CD4-positive, CD25-positive, alpha-beta regulatory T cell (primary cell): Measurements from ENCODE around the gene CRB1. TPM values are rescaled to one million over a fixed set of nuclear protein-coding genes. Genes with fewer than 3 reads are reported as not detected.

ENCODE experiments used
- ATAC-seq, 2 donors: fragments of 150-1000 bp; cut with Tn5 transposase; one replicate each; pipeline ENCODE4 v1.10.0; 2021; ENCODE audit warnings: low read depth in 2 of 2, moderate number of reproducible peaks in 2 of 2, moderate library complexity in 1 of 2
- DNase-seq, 3 donors: peaks; one replicate each; pipeline versions ENCODE4 v3.0.0 to v3.0.0-alpha.2; 2012 to 2022; ENCODE audit warnings: mixed read lengths in 1 of 3
- H3K27ac ChIP-seq: one replicate; pipeline ENCODE4 v1.7.0; 2013; ENCODE audit warnings: mild to moderate bottlenecking, low read length; ENCODE audit not compliant: insufficient read depth, poor library complexity, severe bottlenecking
- H3K27me3 ChIP-seq: one replicate; pipeline ENCODE4 v1.7.0; 2013; ENCODE audit warnings: low read length; ENCODE audit not compliant: control insufficient read depth, insufficient read depth
- H3K36me3 ChIP-seq: one replicate; pipeline ENCODE4 v1.7.0; 2013; ENCODE audit warnings: mild to moderate bottlenecking, low read length, moderate library complexity; ENCODE audit not compliant: control insufficient read depth, insufficient read depth
- H3K4me1 ChIP-seq: 2 replicates; pipeline ENCODE4 v1.7.0; 2013; ENCODE audit warnings: mild to moderate bottlenecking, low read length; ENCODE audit not compliant: insufficient read depth, control insufficient read depth, poor library complexity, severe bottlenecking
- H3K4me3 ChIP-seq: one replicate; pipeline ENCODE4 v1.7.0; 2013; ENCODE audit warnings: low read depth, mild to moderate bottlenecking, low read length, moderate library complexity
- H3K9me3 ChIP-seq, 2 experiments: 1 replicate in 1 of 2; 2 replicates in 1 of 2; pipeline ENCODE4 v1.7.0; 2013; ENCODE audit warnings: low read length in 2 of 2, mild to moderate bottlenecking in 1 of 2, moderate library complexity in 1 of 2; ENCODE audit not compliant: control insufficient read depth in 2 of 2
- H3K27ac Mint-ChIP-seq, 3 donors: one replicate each; pipeline ENCODE4 v1.8.0; 2020 to 2022; ENCODE audit warnings: mild to moderate bottlenecking in 3 of 3, mixed read lengths in 3 of 3, moderate library complexity in 2 of 3
- H3K27me3 Mint-ChIP-seq: one replicate; pipeline ENCODE4 v1.8.0; 2022; ENCODE audit warnings: mild to moderate bottlenecking, mixed read lengths
- H3K36me3 Mint-ChIP-seq: one replicate; pipeline ENCODE4 v1.8.0; 2020; ENCODE audit warnings: mixed read lengths
- H3K4me1 Mint-ChIP-seq, 4 donors: one replicate each; pipeline ENCODE4 v1.8.0; 2020 to 2022; ENCODE audit warnings: mixed read lengths in 4 of 4, mild to moderate bottlenecking in 1 of 4
- H3K4me3 Mint-ChIP-seq, 4 donors: one replicate each; pipeline ENCODE4 v1.8.0; 2020 to 2022; ENCODE audit warnings: mild to moderate bottlenecking in 4 of 4, mixed read lengths in 4 of 4, moderate library complexity in 3 of 4
- H3K9me3 Mint-ChIP-seq, 7 donors: one replicate each; pipeline ENCODE4 v1.8.0; 2020 to 2022; ENCODE audit warnings: mixed read lengths in 7 of 7, mild to moderate bottlenecking in 3 of 7, moderate library complexity in 2 of 7
- polyA plus RNA-seq, 4 donors: library from polyadenylated mRNA; unstranded; fragments of 300-500 nt; fragmentation: Illumina TruSeq; gene quantifications; one replicate each; pipeline ENCODE4 v1.2.3, GENCODE V29; 2021
- total RNA-seq: library from RNA; stranded (reverse); gene quantifications from one replicate; pipeline ENCODE4 v1.2.3, GENCODE V29; 2022

Gene CRB1
- total and polyA plus RNA-seq, 5 donors from 2014 or later: not detected

- H3K27ac Mint-ChIP-seq: no peak overlapping the region
- H3K4me3 ChIP-seq: no peak overlapping the region
- H3K36me3 ChIP-seq: no peaks in the 10 kb centered on the region
- no peaks in the 10 kb centered on the region for H3K36me3 Mint-ChIP-seq
- no peaks in the 10 kb centered on the region for H3K4me1 ChIP-seq
- no peak overlapping the region for H3K27ac ChIP-seq
- ATAC-seq (no peak), DNase-seq (no peak)
- H3K4me3 Mint-ChIP-seq: no peak overlapping the region
- peaks cover 8% of the 10 kb centered on the region for H3K27me3 Mint-ChIP-seq
- H3K4me1 Mint-ChIP-seq: no peaks in the 10 kb centered on the region
- no peaks in the 10 kb centered on the region for H3K27me3 ChIP-seq
- H3K9me3 Mint-ChIP-seq: no peaks in the 10 kb centered on the region
- no peaks in the 10 kb centered on the region for H3K9me3 ChIP-seq
These were observed 87.4 kb downstream of the CRB1 start for GRCh38 chr1:197355248-197355995.

- no peaks in the 10 kb centered on the region for H3K9me3 ChIP-seq
- H3K36me3 ChIP-seq: no peaks in the 10 kb centered on the region
- no peaks in the 10 kb centered on the region for H3K4me1 Mint-ChIP-seq
- H3K4me3 ChIP-seq: no peak overlapping the region
- peaks cover 4% of the 10 kb centered on the region for H3K27me3 Mint-ChIP-seq
- H3K27ac ChIP-seq: no peak overlapping the region
- H3K27me3 ChIP-seq: no peaks in the 10 kb centered on the region
- no peaks in the 10 kb centered on the region for H3K36me3 Mint-ChIP-seq
- H3K4me1 ChIP-seq: no peaks in the 10 kb centered on the region
- ATAC-seq: peak; percentile 37 to 52
- no peaks in the 10 kb centered on the region for H3K9me3 Mint-ChIP-seq
- no peak overlapping the region for H3K4me3 Mint-ChIP-seq
- H3K27ac Mint-ChIP-seq: no peak overlapping the region
- DNase-seq: peak in 2 of 3 donors; percentile 30 to 53
These were observed 88.9 kb downstream of the CRB1 start for GRCh38 chr1:197356723-197357533.

GRCh38 chr1:197358959-197359358, 90.9 kb downstream of the CRB1 start:
- H3K36me3 Mint-ChIP-seq: no peaks in the 10 kb centered on the region
- no peaks in the 10 kb centered on the region for H3K4me1 ChIP-seq
- DNase-seq: no peak
- H3K36me3 ChIP-seq: no peaks in the 10 kb centered on the region
- no peak overlapping the region for H3K27ac ChIP-seq
- no peak for ATAC-seq
- H3K9me3 ChIP-seq: no peaks in the 10 kb centered on the region
- no peaks in the 10 kb centered on the region for H3K4me1 Mint-ChIP-seq
- H3K4me3 Mint-ChIP-seq: no peak overlapping the region
- H3K27me3 Mint-ChIP-seq: peaks cover 4% of the 10 kb centered on the region
- no peak overlapping the region for H3K27ac Mint-ChIP-seq
- H3K27me3 ChIP-seq: no peaks in the 10 kb centered on the region
- no peaks in the 10 kb centered on the region for H3K9me3 Mint-ChIP-seq
- no peak overlapping the region for H3K4me3 ChIP-seq

- Mint-ChIP-seq H3K4me3 (no peak overlapping the region), H3K9me3 (no peaks in the 10 kb centered on the region), H3K4me1 (no peaks in the 10 kb centered on the region), H3K36me3 (no peaks in the 10 kb centered on the region), H3K27ac (no peak overlapping the region), H3K27me3 (peaks cover 4% of the 10 kb centered on the region)
- ATAC-seq: no peak
- Histone ChIP-seq H3K4me3 (no peak overlapping the region), H3K4me1 (no peaks in the 10 kb centered on the region), H3K9me3 (no peaks in the 10 kb centered on the region), H3K27ac (no peak overlapping the region), H3K27me3 (no peaks in the 10 kb centered on the region), H3K36me3 (no peaks in the 10 kb centered on the region)
- DNase-seq: no peak
These were observed 92.0 kb downstream of the CRB1 start for GRCh38 chr1:197360068-197360467.

- no peak overlapping the region for H3K27ac ChIP-seq
- Mint-ChIP-seq H3K27me3 (no peaks in the 10 kb centered on the region), H3K4me1 (no peaks in the 10 kb centered on the region), H3K36me3 (no peaks in the 10 kb centered on the region), H3K27ac (no peak overlapping the region), H3K4me3 (no peak overlapping the region), H3K9me3 (no peaks in the 10 kb centered on the region)
- H3K4me3 ChIP-seq: no peak overlapping the region
- H3K9me3 ChIP-seq: no peaks in the 10 kb centered on the region
- ATAC-seq (no peak), DNase-seq (no peak)
- no peaks in the 10 kb centered on the region for H3K4me1 ChIP-seq
- H3K27me3 ChIP-seq: no peaks in the 10 kb centered on the region
- no peaks in the 10 kb centered on the region for H3K36me3 ChIP-seq
These were observed 94.8 kb downstream of the CRB1 start for GRCh38 chr1:197362871-197363270.

- Histone ChIP-seq H3K27me3 (no peaks in the 10 kb centered on the region), H3K9me3 (no peaks in the 10 kb centered on the region), H3K4me3 (no peak overlapping the region), H3K27ac (no peak overlapping the region), H3K4me1 (no peaks in the 10 kb centered on the region), H3K36me3 (no peaks in the 10 kb centered on the region)
- Mint-ChIP-seq H3K4me1 (no peaks in the 10 kb centered on the region), H3K4me3 (no peak overlapping the region), H3K36me3 (no peaks in the 10 kb centered on the region), H3K27me3 (no peaks in the 10 kb centered on the region), H3K9me3 (no peaks in the 10 kb centered on the region), H3K27ac (no peak overlapping the region)
- no peak for DNase-seq
- ATAC-seq: no peak
These were observed 95.8 kb downstream of the CRB1 start for GRCh38 chr1:197363855-197364254.

- no peak overlapping the region for H3K27ac Mint-ChIP-seq
- Histone ChIP-seq H3K27ac (no peak overlapping the region), H3K4me3 (no peak overlapping the region), H3K36me3 (no peaks in the 10 kb centered on the region), H3K9me3 (no peaks in the 10 kb centered on the region), H3K4me1 (no peaks in the 10 kb centered on the region), H3K27me3 (no peaks in the 10 kb centered on the region)
- no peaks in the 10 kb centered on the region for H3K36me3 Mint-ChIP-seq
- H3K4me3 Mint-ChIP-seq: no peak overlapping the region
- no peaks in the 10 kb centered on the region for H3K27me3 Mint-ChIP-seq
- no peak for DNase-seq
- peaks cover 0 to 4% (median 0%) of the 10 kb centered on the region in 7 donors for H3K9me3 Mint-ChIP-seq
- ATAC-seq: no peak
- H3K4me1 Mint-ChIP-seq: no peaks in the 10 kb centered on the region
These were observed 98.9 kb downstream of the CRB1 start for GRCh38 chr1:197366996-197367395.
